Right lobe of liver (tissue), 6 donors: Measurements from ENCODE around the gene TACR1. TPM values are rescaled to one million over a fixed set of nuclear protein-coding genes. Genes with fewer than 3 reads are reported as not detected.

Experiments
- ATAC-seq, 4 donors: fragments of 200-7000 bp; cut with Tn5 transposase; one replicate each; pipeline ENCODE4 v1.9.1; 2020; ENCODE audit warnings: mild to moderate bottlenecking in 4 of 4, moderate library complexity in 4 of 4
- DNase-seq, 3 donors: peaks; one replicate each; pipeline ENCODE4 v3.0.0-alpha.2; 2020
- H3K27ac ChIP-seq, 3 donors: fragments of 200-600 bp; one replicate each; pipeline ENCODE4 v1.8.0; 2022
- H3K27me3 ChIP-seq, 2 donors: fragments of 200-600 bp; one replicate each; pipeline ENCODE4 v1.8.0; 2022
- H3K36me3 ChIP-seq, 4 donors: fragments of 200-600 bp; sonication (generic) in 1 of 4; one replicate each; pipeline versions ENCODE4 v1.5.1 to v1.8.0; 2017 to 2022; ENCODE audit warnings: control low read depth in 1 of 4
- H3K4me1 ChIP-seq, 4 donors: fragments of 200-600 bp; sonication (generic) in 1 of 4; one replicate each; pipeline versions ENCODE4 v1.5.1 to v1.8.0; 2017 to 2022; ENCODE audit warnings: control low read depth in 1 of 4
- H3K4me3 ChIP-seq, 3 donors: fragments of 200-600 bp; one replicate each; pipeline ENCODE4 v1.8.0; 2022
- H3K9me3 ChIP-seq, 4 donors: fragments of 200-600 bp; sonication (generic) in 1 of 4; one replicate each; pipeline versions ENCODE4 v1.5.1 to v1.8.0; 2017 to 2022; ENCODE audit warnings: control low read depth in 1 of 4
- POLR2A ChIP-seq: fragments of 450-650 bp; IDR thresholded peaks from one replicate; pipeline ENCODE4 v1.6.1; 2017; ENCODE audit warnings: antibody characterized with exemption, mild to moderate bottlenecking
- WGBS: methylation state at CpG from one replicate; pipeline ENCODE4 v1.1.6; 2018; ENCODE audit warnings: low coverage, low lambda C conversion rate; ENCODE audit not compliant: insufficient coverage; ENCODE audit errors: missing lambda C conversion rate; 5-methylcytosine and 5-hydroxymethylcytosine counted together
- intact Hi-C, 2 donors: fragments of 100-400 bp; cut with DNase I; formaldehyde crosslinking; loops; one replicate each; pipeline versions ENCODE4 v1.11.2 to v1.14.1; 2022
- total RNA-seq, 6 experiments: library from RNA; depleted of rRNA in 2 of 6; stranded (reverse); fragments of >200 nt in 2 of 6; fragmentation: NEBNext Ultra II Directional in 3 of 6; extraction: Animal tissue kit (Norgen Biotek cat#: 25700) in 3 of 6; gene quantifications; one replicate each; pipeline versions ENCODE4 v1.1.0 to v1.2.4, GENCODE V29; 2016 to 2023
- TF ChIP-seq, protein P1 (sequence below), 4 donors: fragments of 200-600 bp in 3 of 4; fragments of 450-650 bp in 1 of 4; IDR thresholded peaks; one replicate each; pipeline versions ENCODE4 v1.5.1 to v1.8.0; 2016 to 2022; ENCODE audit warnings: antibody characterized with exemption in 4 of 4, mild to moderate bottlenecking in 2 of 4
- donor health status: DM: no; HTN: yes; CAD: no.
- donor health status: DM: no; HTN: no; CAD: no.
- donor health status: DM: no; HTN: no; CAD: no.
- donor health status: DM: no; HTN: yes; CAD: no.
- donor health status: DM: no; HTN: yes; CAD: no.

Gene TACR1
- total RNA-seq, 6 experiments from 2014 or later: not detected

DNA sequence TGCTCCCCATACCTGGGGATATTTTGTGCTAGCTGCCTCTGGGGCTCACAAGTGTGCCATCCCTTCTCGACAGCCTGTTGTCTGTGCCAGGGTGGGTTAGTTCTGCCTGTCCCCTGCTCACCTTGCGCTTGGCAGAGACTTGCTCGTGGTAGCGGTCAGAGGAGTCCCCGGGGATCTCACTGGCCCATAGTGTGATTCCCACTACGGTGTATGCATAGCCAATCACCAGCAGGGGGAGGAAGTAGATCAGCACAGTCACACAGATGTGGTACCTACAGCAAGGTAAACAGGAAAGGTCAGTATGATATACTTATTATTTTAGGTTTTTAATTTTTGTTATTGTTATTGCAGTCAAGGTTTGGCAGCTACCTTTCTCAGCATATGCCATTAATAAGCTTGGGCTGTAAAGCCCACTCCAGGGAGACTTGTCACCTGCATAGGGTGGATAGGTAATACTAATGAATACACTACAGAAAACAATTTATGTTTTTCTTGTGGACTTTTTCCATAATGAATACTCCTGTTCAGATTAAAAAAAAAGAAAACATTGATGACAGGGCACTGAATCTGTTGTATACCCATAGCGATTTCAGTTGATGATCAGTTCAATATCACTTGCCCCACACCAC lies 145.7 kb downstream of the TACR1 start:
- no peak for TF ChIP-seq POLR2A
- TF ChIP-seq, protein P1, sequence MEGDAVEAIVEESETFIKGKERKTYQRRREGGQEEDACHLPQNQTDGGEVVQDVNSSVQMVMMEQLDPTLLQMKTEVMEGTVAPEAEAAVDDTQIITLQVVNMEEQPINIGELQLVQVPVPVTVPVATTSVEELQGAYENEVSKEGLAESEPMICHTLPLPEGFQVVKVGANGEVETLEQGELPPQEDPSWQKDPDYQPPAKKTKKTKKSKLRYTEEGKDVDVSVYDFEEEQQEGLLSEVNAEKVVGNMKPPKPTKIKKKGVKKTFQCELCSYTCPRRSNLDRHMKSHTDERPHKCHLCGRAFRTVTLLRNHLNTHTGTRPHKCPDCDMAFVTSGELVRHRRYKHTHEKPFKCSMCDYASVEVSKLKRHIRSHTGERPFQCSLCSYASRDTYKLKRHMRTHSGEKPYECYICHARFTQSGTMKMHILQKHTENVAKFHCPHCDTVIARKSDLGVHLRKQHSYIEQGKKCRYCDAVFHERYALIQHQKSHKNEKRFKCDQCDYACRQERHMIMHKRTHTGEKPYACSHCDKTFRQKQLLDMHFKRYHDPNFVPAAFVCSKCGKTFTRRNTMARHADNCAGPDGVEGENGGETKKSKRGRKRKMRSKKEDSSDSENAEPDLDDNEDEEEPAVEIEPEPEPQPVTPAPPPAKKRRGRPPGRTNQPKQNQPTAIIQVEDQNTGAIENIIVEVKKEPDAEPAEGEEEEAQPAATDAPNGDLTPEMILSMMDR (IDR thresholded peaks at IDR 0.05): peak; percentile 44 to 59 (median 56)
- Histone ChIP-seq H3K9me3 (no peaks in the 10 kb centered on the region), H3K4me3 (no peak overlapping the region), H3K4me1 (no peaks in the 10 kb centered on the region), H3K36me3 (no peaks in the 10 kb centered on the region), H3K27ac (no peak overlapping the region), H3K27me3 (no peaks in the 10 kb centered on the region)
- intact Hi-C loops: no loop called here
- peak; percentile 79 to 87 (median 86) for ATAC-seq
- no peak for DNase-seq
- 40% methylated on average over 2 of the region's 7 CpGs for WGBS

GRCh38 chr2:75047992-75048625 lies 151.2 kb downstream of the TACR1 start:
- WGBS: 74% methylated on average over 4 of the region's 4 CpGs
- H3K4me1 ChIP-seq: no peaks in the 10 kb centered on the region
- intact Hi-C loops: no loop called here
- no peak for ATAC-seq
- H3K27me3 ChIP-seq: no peaks in the 10 kb centered on the region
- TF ChIP-seq, protein P1 (IDR thresholded peaks at IDR 0.05): no peak
- TF ChIP-seq POLR2A: no peak
- no peak overlapping the region for H3K4me3 ChIP-seq
- no peak for DNase-seq
- H3K9me3 ChIP-seq: no peaks in the 10 kb centered on the region
- H3K36me3 ChIP-seq: no peaks in the 10 kb centered on the region
- no peak overlapping the region for H3K27ac ChIP-seq

GRCh38 chr2:75047189-75047991 lies 151.9 kb downstream of the TACR1 start:
- no peak overlapping the region for H3K27ac ChIP-seq
- no peaks in the 10 kb centered on the region for H3K4me1 ChIP-seq
- TF ChIP-seq POLR2A: no peak
- TF ChIP-seq, protein P1 (IDR thresholded peaks at IDR 0.05): no peak
- WGBS: 81% methylated on average over 2 of the region's 2 CpGs
- intact Hi-C loops: no loop called here
- no peak overlapping the region for H3K4me3 ChIP-seq
- H3K27me3 ChIP-seq: no peaks in the 10 kb centered on the region
- no peaks in the 10 kb centered on the region for H3K9me3 ChIP-seq
- DNase-seq: no peak
- ATAC-seq: no peak
- no peaks in the 10 kb centered on the region for H3K36me3 ChIP-seq

GRCh38 chr2:75045526-75046050 lies 153.7 kb downstream of the TACR1 start:
- Histone ChIP-seq H3K27me3 (no peaks in the 10 kb centered on the region), H3K36me3 (no peaks in the 10 kb centered on the region), H3K4me1 (no peaks in the 10 kb centered on the region), H3K9me3 (no peaks in the 10 kb centered on the region), H3K4me3 (no peak overlapping the region), H3K27ac (no peak overlapping the region)
- intact Hi-C loops: no loop called here
- DNase-seq (no peak), ATAC-seq (no peak)
- no peak for TF ChIP-seq POLR2A
- TF ChIP-seq, protein P1 (IDR thresholded peaks at IDR 0.05): no peak
- 83% methylated on average over 2 of the region's 4 CpGs for WGBS
